OCI-LY1 (cell line): Measurements from ENCODE around the gene CDH22.

Source experiments
- CTCF ChIP-seq: fragments of 200-600 bp; sonication (generic), shearing (Covaris generic); IDR thresholded peaks from 2 replicates; pipeline ENCODE4 v1.5.1; 2017; ENCODE audit warnings: mild to moderate bottlenecking, antibody characterized with exemption, low read length, moderate library complexity, mixed read lengths
- EZH2 ChIP-seq: fragments of 200-600 bp; sonication (generic), shearing (Covaris generic); IDR thresholded peaks from 2 replicates; pipeline ENCODE4 v1.8.0; 2017; ENCODE audit warnings: borderline replicate concordance, mixed run types, mild to moderate bottlenecking, antibody characterized with exemption, low read length, moderate library complexity, mixed read lengths

GRCh38 chr20:46324960-46325703 lies 16.8 kb upstream of the CDH22 start:
- TF ChIP-seq CTCF (peak; percentile 29), EZH2 (no peak)
